ENCODE data around the gene WIPI1.

The WIPI1 gene

GRCh38 chr17:68460146-68460545 lies 2.9 kb upstream of the WIPI1 start:
- DNase-seq: no peak

DNA sequence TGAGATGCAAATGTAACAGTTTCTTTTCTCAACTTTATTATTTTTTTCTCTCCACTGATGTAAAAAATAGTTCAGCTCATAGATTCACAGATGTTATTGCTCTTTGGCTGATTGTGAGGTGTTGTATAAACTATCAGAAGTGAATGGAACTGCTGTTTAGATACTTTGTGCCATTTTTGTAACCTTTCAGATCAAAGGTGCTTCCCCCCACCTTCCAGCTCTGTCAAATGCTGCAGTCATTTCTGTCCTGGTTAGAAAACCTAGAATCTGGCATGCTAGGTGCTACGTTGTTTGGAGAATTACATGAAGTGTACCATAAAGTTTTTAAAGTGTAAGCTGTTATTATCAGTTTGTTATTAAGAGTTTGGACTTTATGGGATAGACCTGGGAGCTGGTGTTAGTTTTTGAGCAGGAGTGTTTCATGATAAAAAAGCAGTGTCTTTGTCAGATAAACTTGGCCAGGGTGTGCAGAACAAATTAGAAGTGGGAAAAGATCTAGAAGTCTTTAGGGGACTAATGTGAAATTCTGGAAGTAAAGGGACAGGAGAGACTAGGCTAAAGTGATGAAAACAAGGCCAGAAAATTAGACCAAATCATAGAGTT lies 1.8 kb upstream of the WIPI1 start:
- DNase-seq: no peak

- DNase-seq: no peak
These were observed 1.2 kb upstream of the WIPI1 start for GRCh38 chr17:68458260-68459036.

DNA sequence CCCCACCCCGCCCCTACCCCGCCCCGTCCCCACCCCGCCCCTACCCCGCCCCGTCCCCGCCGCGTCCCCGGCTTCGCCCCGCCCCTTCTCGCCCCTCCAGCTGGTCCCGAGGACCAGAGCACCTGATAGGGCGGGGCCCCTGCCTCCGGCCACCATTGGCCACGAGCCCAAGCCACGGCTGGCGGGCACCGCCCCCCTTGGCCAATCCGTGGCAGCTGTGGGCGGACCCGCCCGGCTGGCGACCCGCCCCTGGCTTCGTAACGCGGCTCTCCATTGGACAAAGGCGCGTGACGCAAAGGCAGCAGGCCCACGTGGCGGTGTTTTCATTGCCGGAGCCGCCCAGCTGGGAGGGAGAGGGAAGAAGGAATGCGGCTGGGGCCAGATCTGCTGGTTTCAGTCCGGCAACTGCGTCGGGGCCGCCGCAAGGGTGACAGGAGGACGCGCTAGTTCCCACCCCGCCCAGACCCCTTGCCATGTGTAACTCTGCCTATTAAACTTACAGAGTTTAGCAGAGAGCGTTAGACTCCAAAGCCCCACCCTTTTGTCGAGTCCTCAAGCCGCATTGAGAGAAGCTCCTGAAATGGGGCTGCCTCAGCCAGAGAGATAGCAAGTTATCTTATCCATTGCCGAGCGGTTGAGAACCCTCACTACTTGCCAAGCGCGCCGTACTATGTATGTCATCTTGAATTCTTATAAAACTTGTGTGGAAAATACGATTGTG lies 403 bp upstream of the WIPI1 start:
- peak; percentile 100 for DNase-seq

- peak; percentile 85 for DNase-seq
These were observed 743 bp downstream of the WIPI1 start for GRCh38 chr17:68456339-68457167.

DNA sequence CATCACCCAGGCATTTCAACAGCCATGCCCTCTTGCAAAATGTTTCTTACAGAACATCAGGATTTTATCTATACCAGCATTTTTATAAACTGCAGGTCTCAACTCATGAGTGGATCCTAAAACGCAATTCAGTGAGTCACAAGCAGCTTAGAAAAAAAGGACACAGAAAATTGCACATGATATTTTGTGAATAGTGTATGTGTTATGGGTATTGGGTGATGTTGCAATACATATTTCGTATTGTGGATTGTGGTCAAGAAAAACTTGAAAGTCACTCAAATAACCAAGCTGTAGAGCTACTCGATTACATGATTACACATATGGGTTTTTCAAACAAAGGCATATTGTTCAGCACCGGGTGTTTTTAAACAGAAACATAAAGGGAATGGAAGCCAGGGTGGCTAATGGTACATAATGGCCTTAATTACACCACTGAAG lies 1.4 kb downstream of the WIPI1 start:
- no peak for DNase-seq

DNA sequence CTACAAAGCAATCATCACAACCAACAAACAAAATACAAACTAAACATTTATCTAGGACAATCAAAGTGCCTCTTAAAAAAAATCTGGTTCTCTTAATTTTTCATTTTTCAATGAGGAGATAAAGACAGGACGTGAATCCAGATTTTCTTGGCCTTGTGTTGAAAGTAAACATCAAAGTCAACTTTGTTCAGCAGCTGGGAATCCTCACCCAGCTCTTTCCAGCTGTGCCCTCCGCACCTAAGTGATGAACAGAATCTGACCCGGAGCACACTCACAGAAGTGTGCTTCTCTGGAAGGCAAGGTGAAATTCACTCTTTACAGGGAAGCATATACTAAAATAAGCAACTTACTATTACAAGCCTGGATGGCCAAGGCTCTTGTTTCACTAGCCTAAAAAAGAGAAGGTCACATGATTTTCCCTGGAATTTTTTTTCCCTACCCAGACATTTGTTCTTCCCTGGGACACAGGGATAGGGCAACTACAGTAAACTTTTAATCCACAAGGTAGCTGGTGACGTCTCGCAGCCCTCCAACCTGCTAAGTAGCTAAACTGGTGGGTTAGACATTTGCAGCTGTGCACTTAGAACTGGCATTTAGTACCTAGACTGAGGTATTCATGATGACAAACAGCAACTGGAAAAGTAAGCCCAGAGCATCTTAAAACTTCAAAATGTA lies 3.2 kb downstream of the WIPI1 start:
- DNase-seq: no peak

- DNase-seq: no peak
These were observed 4.5 kb downstream of the WIPI1 start for GRCh38 chr17:68452724-68453290.

GRCh38 chr17:68451670-68452354 lies 5.5 kb downstream of the WIPI1 start:
- DNase-seq: no peak

GRCh38 chr17:68450801-68451200 lies 6.5 kb downstream of the WIPI1 start:
- no peak for DNase-seq

DNA sequence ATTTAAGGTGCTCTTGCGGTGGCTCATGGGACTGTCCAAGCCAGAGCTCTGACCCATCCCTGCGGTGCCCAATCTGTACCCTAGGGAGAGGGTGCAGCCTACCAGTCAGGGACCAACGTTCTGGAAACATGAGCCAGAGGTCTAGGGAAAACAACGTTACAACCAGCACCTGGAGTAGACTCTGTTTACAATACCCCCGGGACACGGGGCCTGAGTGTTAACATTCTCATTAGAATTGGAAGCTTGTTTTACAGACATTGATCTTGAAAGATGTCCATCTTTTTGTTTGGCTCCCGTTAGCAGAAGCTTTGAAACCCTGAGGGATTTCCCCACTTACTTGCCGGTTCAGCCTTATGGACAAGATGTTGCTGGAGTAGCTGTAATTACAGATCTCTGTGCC lies 6.9 kb downstream of the WIPI1 start:
- no peak for DNase-seq

GRCh38 chr17:68449021-68449739 lies 8.1 kb downstream of the WIPI1 start:
- no peak for DNase-seq

GRCh38 chr17:68446626-68447041 lies 10.7 kb downstream of the WIPI1 start:
- DNase-seq: no peak

DNA sequence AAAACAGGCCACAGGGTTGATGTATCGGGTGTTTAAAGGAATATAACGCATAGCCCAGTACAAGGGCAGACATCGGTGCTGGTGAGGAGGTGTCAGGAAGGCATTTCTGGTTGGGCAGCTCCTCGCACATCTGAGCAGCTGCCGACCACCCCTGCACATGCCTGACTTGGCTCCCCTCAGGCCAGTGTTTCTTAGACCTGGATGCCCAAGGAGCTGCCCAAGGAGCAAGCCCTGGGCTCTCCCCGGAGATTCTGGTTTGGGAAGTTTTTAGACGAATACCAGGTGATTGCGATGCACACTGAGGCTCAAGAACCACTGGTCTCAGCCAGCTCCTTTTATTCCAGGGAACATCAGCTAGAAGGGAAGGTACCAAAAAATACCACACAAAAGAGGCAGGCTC lies 11.6 kb downstream of the WIPI1 start:
- DNase-seq: no peak

GRCh38 chr17:68443972-68444464 lies 13.3 kb downstream of the WIPI1 start:
- no peak for DNase-seq

GRCh38 chr17:68441070-68441770 lies 16.1 kb downstream of the WIPI1 start:
- no peak for DNase-seq

- no peak for DNase-seq
These were observed 16.8 kb downstream of the WIPI1 start for GRCh38 chr17:68440526-68440925.

DNA sequence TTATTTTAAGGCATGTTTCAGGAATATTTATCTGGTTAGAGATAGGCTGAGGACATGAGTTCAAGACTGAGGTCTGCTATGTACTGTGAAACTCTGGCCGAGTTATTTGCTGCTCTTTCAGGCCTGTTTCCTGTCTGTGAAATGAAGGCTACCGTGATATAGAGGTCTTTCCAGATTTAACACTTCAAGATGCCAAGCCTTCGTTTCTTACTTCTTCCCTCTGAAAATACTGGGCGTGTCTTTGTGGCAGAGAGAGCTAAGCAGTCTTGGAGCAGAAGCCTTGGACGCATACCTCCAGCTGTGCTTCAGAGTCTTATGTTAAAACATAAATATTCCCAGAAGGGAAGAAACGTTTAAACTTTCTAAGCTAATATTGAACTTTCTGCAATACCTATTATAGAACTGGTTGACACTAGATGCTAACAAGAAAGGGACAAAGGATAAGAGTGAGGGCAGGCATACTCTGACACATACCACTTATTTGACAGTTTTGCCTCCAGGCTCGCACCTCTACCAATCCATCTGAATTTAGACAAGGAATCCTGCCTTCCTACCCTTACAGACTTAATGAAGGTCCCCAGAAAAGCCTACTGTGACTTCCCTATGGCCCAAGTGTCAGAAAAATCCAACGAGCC lies 17.5 kb downstream of the WIPI1 start:
- no peak for DNase-seq
